Transverse colon (tissue), 4 donors: ENCODE data around the gene IAH1.

Source experiments
- POLR2A ChIP-seq: fragments of 450-650 bp; IDR thresholded peaks from one replicate; pipeline ENCODE4 v1.6.1; 2016; ENCODE audit warnings: antibody characterized with exemption, mild to moderate bottlenecking, moderate library complexity
- POLR2AphosphoS5 ChIP-seq, 3 donors: sonication (generic); formaldehyde crosslinking; IDR thresholded peaks; one replicate each; pipeline ENCODE4 v1.6.1; 2016; ENCODE audit warnings: antibody characterized with exemption in 3 of 3
- TF ChIP-seq, protein P1 (sequence below), 5 experiments: fragments of 200-600 bp in 3 of 5; fragments of 450-650 bp in 2 of 5; sonication (generic) in 3 of 5; IDR thresholded peaks; 1 replicate in 2 of 5; 2 replicates in 3 of 5; pipeline ENCODE4 v1.5.1; 2016 to 2017; ENCODE audit warnings: antibody characterized with exemption in 5 of 5, inconsistent platforms in 3 of 5, mild to moderate bottlenecking in 2 of 5, moderate library complexity in 1 of 5

DNA sequence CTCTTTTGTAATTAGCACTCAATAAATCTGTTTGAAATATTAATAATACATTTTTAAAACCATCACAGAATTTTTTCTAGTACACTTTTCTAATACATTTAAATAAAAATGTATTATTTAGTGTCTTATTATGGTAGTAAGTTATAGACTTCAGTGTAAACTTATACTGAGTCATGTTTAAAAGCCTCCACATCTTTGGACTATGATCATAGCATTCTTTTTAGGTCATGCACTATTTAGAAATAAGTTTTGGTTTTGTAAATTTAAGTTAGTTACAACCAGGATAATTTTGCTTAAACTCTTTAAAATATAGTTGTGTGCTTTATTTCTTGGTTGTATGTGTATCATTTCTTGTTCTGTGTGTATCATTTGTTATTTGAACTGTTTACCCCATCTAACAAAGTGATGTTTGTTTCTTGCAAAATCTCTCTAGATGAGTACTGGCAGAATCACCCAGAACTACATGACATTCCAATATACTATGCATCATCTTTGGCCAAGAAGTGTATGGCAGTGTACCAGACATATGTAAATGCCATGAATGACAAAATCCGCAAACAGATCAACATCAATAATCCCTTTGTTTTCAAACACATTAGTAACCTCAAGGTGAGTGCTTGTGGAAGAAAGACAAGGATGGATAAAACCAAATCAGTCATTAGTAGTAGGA lies 34.2 kb upstream of the IAH1 start:
- TF ChIP-seq, protein P1, sequence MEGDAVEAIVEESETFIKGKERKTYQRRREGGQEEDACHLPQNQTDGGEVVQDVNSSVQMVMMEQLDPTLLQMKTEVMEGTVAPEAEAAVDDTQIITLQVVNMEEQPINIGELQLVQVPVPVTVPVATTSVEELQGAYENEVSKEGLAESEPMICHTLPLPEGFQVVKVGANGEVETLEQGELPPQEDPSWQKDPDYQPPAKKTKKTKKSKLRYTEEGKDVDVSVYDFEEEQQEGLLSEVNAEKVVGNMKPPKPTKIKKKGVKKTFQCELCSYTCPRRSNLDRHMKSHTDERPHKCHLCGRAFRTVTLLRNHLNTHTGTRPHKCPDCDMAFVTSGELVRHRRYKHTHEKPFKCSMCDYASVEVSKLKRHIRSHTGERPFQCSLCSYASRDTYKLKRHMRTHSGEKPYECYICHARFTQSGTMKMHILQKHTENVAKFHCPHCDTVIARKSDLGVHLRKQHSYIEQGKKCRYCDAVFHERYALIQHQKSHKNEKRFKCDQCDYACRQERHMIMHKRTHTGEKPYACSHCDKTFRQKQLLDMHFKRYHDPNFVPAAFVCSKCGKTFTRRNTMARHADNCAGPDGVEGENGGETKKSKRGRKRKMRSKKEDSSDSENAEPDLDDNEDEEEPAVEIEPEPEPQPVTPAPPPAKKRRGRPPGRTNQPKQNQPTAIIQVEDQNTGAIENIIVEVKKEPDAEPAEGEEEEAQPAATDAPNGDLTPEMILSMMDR (IDR thresholded peaks at IDR 0.05), result no peak
- TF ChIP-seq POLR2A, result no peak
- no peak for TF ChIP-seq POLR2AphosphoS5 (IDR thresholded peaks at IDR 0.05)
